ENCODE data around the gene PINLYP.
A peak's percentile ranks its signal among the peaks of the same experiment; 100 is the strongest.

PINLYP gene

GRCh38 chr19:43575156-43575950 is at the start of gene PINLYP, which contains the start of gene XRCC1:
Gene PINLYP (plus strand): TSS chr19:43575801. CDS start chr19:43577192, 1,391 bp downstream.
Gene XRCC1 (minus strand): TSS chr19:43575527. CDS start chr19:43575458, 69 bp downstream.
- H3K27me3 ChIP-seq (ENCODE audit: insufficient read depth, low read length): no peaks in the 10 kb centered on the region
- H3K9me3 ChIP-seq (ENCODE audit: insufficient read depth, low read depth, low read length): no peaks in the 10 kb centered on the region
- peak within 1 kb of the TSS; percentile 100 for H3K4me3 ChIP-seq (ENCODE audit: low read length)
- H3K27ac ChIP-seq (ENCODE audit: low read length): peak within 1 kb of the TSS; percentile 81
- H3K36me3 ChIP-seq (ENCODE audit: insufficient read depth, low read depth, low read length): 0 out of 2 replicates have a peak, but pooled peaks cover 11% of the 10 kb centered on the region
- peak within 1 kb of the TSS; percentile 98 for H3K9ac ChIP-seq (ENCODE audit: low read depth, low read length)
- peaks cover 3% of the 10 kb centered on the region; the same call in 1 of the 2 replicates for H3K4me1 ChIP-seq (ENCODE audit: insufficient read depth, low read length)

GRCh38 chr19:43525836-43526771 is 49.5 kb upstream of the PINLYP start:
- Histone ChIP-seq H3K9ac (ENCODE audit: low read depth, low read length) (peak overlapping the region; percentile 69), H3K27ac (ENCODE audit: low read length) (no peak overlapping the region), H3K4me1 (ENCODE audit: insufficient read depth, low read length) (peaks cover 2% of the 10 kb centered on the region; the same call in 1 of the 2 replicates)

GRCh38 chr19:43526884-43527859 is 48.4 kb upstream of the PINLYP start, which contains the start of gene ETHE1:
Gene ETHE1 (minus strand): TSS chr19:43527201. CDS start chr19:43527177, 24 bp downstream.
- Histone ChIP-seq H3K4me1 (ENCODE audit: insufficient read depth, low read length) (peaks cover 2% of the 10 kb centered on the region; the same call in 1 of the 2 replicates), H3K27me3 (ENCODE audit: insufficient read depth, low read length) (peaks cover 38% of the 10 kb centered on the region), H3K9me3 (ENCODE audit: insufficient read depth, low read depth, low read length) (no peaks in the 10 kb centered on the region), H3K4me3 (ENCODE audit: low read length) (peak within 1 kb of the TSS; percentile 91), H3K27ac (ENCODE audit: low read length) (no peak within 1 kb of the TSS), H3K36me3 (ENCODE audit: insufficient read depth, low read depth, low read length) (no peaks in the 10 kb centered on the region), H3K9ac (ENCODE audit: low read depth, low read length) (peak within 1 kb of the TSS; percentile 69)

More at GRCh38 chr19:43525836-43526771, 49.5 kb upstream of the PINLYP start:
- H3K27me3 ChIP-seq (ENCODE audit: insufficient read depth, low read length): peaks cover 38% of the 10 kb centered on the region
- H3K4me3 ChIP-seq (ENCODE audit: low read length): peak overlapping the region; percentile 91
- H3K9me3 ChIP-seq (ENCODE audit: insufficient read depth, low read depth, low read length): no peaks in the 10 kb centered on the region
- no peaks in the 10 kb centered on the region for H3K36me3 ChIP-seq (ENCODE audit: insufficient read depth, low read depth, low read length)

GRCh38 chr19:43527860-43528622 is 47.6 kb upstream of the PINLYP start:
- Histone ChIP-seq H3K27ac (ENCODE audit: low read length) (no peak overlapping the region), H3K4me3 (ENCODE audit: low read length) (no peak overlapping the region), H3K9ac (ENCODE audit: low read depth, low read length) (no peak overlapping the region)

GRCh38 chr19:43532571-43532961 is 43.0 kb upstream of the PINLYP start:
- Histone ChIP-seq H3K9ac (ENCODE audit: low read depth, low read length) (peak overlapping the region; percentile 72; the same call in 1 of the 2 replicates), H3K27ac (ENCODE audit: low read length) (peak overlapping the region; percentile 2)

More at GRCh38 chr19:43527860-43528622, 47.6 kb upstream of the PINLYP start:
- Histone ChIP-seq H3K4me1 (ENCODE audit: insufficient read depth, low read length) (peaks cover 6% of the 10 kb centered on the region; the same call in 1 of the 2 replicates), H3K36me3 (ENCODE audit: insufficient read depth, low read depth, low read length) (no peaks in the 10 kb centered on the region), H3K27me3 (ENCODE audit: insufficient read depth, low read length) (peaks cover 38% of the 10 kb centered on the region), H3K9me3 (ENCODE audit: insufficient read depth, low read depth, low read length) (no peaks in the 10 kb centered on the region)

GRCh38 chr19:43532962-43533545 is 42.5 kb upstream of the PINLYP start, which contains the start of gene ZNF575:
Gene ZNF575 (plus strand): TSS chr19:43533188. CDS start chr19:43534423, 1,235 bp downstream.
- H3K9me3 ChIP-seq (ENCODE audit: insufficient read depth, low read depth, low read length): no peaks in the 10 kb centered on the region
- H3K27ac ChIP-seq (ENCODE audit: low read length): peak within 1 kb of the TSS; percentile 2
- peak within 1 kb of the TSS; percentile 72; the same call in 1 of the 2 replicates for H3K9ac ChIP-seq (ENCODE audit: low read depth, low read length)
- H3K4me1 ChIP-seq (ENCODE audit: insufficient read depth, low read length): peaks cover 14% of the 10 kb centered on the region; the same call in 1 of the 2 replicates
- H3K36me3 ChIP-seq (ENCODE audit: insufficient read depth, low read depth, low read length): peaks cover 9% of the 10 kb centered on the region; the same call in 1 of the 2 replicates
- H3K27me3 ChIP-seq (ENCODE audit: insufficient read depth, low read length): peaks cover 6% of the 10 kb centered on the region
- peak within 1 kb of the TSS; percentile 70 for H3K4me3 ChIP-seq (ENCODE audit: low read length)

More at GRCh38 chr19:43532571-43532961, 43.0 kb upstream of the PINLYP start:
- H3K36me3 ChIP-seq (ENCODE audit: insufficient read depth, low read depth, low read length): peaks cover 4% of the 10 kb centered on the region; the same call in 1 of the 2 replicates
- H3K27me3 ChIP-seq (ENCODE audit: insufficient read depth, low read length): peaks cover 11% of the 10 kb centered on the region
- peak overlapping the region; percentile 70 for H3K4me3 ChIP-seq (ENCODE audit: low read length)
- peaks cover 14% of the 10 kb centered on the region; the same call in 1 of the 2 replicates for H3K4me1 ChIP-seq (ENCODE audit: insufficient read depth, low read length)
- no peaks in the 10 kb centered on the region for H3K9me3 ChIP-seq (ENCODE audit: insufficient read depth, low read depth, low read length)

- Histone ChIP-seq H3K4me1 (ENCODE audit: insufficient read depth, low read length) (peaks cover 14% of the 10 kb centered on the region; the same call in 1 of the 2 replicates), H3K9ac (ENCODE audit: low read depth, low read length) (peak overlapping the region; percentile 63; the same call in 1 of the 2 replicates), H3K27ac (ENCODE audit: low read length) (no peak overlapping the region), H3K36me3 (ENCODE audit: insufficient read depth, low read depth, low read length) (peaks cover 16% of the 10 kb centered on the region), H3K4me3 (ENCODE audit: low read length) (peak overlapping the region; percentile 70), H3K27me3 (ENCODE audit: insufficient read depth, low read length) (no peaks in the 10 kb centered on the region), H3K9me3 (ENCODE audit: insufficient read depth, low read depth, low read length) (peaks cover 6% of the 10 kb centered on the region; the same call in 1 of the 2 replicates)
Measured at GRCh38 chr19:43533546-43534304, 41.9 kb upstream of the PINLYP start.

GRCh38 chr19:43534305-43534815 is 41.2 kb upstream of the PINLYP start:
- Histone ChIP-seq H3K4me3 (ENCODE audit: low read length) (peak overlapping the region; percentile 70; the same call in 1 of the 2 replicates), H3K27ac (ENCODE audit: low read length) (peak overlapping the region; percentile 56), H3K9ac (ENCODE audit: low read depth, low read length) (peak overlapping the region; percentile 63; the same call in 1 of the 2 replicates)

More at GRCh38 chr19:43534305-43534815, 41.2 kb upstream of the PINLYP start:
- peaks cover 22% of the 10 kb centered on the region for H3K36me3 ChIP-seq (ENCODE audit: insufficient read depth, low read depth, low read length)
- H3K4me1 ChIP-seq (ENCODE audit: insufficient read depth, low read length): peaks cover 14% of the 10 kb centered on the region; the same call in 1 of the 2 replicates
- peaks cover 12% of the 10 kb centered on the region; the same call in 1 of the 2 replicates for H3K9me3 ChIP-seq (ENCODE audit: insufficient read depth, low read depth, low read length)
- no peaks in the 10 kb centered on the region for H3K27me3 ChIP-seq (ENCODE audit: insufficient read depth, low read length)
